WTC11 (cell line): ENCODE data around the gene SF3B2. TPM values are rescaled to one million over a fixed set of nuclear protein-coding genes. Genes with fewer than 3 reads are reported as not detected.
"Not testable (repeated sequence)": the region's sequence is repeated elsewhere in the genome, so short reads cannot be mapped to it uniquely, and the experiment has no call there.

Source experiments
- ATAC-seq: fragments of 200-7000 bp; cut with Tn5 transposase; 2 replicates; pipeline ENCODE4 v1.10.0; 2021; ENCODE audit warnings: mild to moderate bottlenecking, moderate library complexity
- CTCF ChIA-PET: fragments of 300-600 bp; sonication (Branson Sonifier 250); formaldehyde crosslinking; loops from one replicate; lab custom pipeline; 2021; ENCODE audit warnings: antibody characterized with exemption; lab: Charles Lee
- POLR2A ChIA-PET: fragments of 350-600 bp; sonication (Branson Sonifier 250); formaldehyde crosslinking; loops from one replicate; lab custom pipeline; 2021; ENCODE audit warnings: antibody characterized with exemption; lab: Charles Lee
- DNase-seq: peaks from one replicate; pipeline ENCODE4 v3.0.0; 2021; ENCODE audit warnings: low spot score
- H3K27ac Mint-ChIP-seq: 2 replicates; pipeline ENCODE4 v1.8.0; 2021; ENCODE audit warnings: mixed read lengths
- H3K27me3 Mint-ChIP-seq: 2 replicates; pipeline ENCODE4 v1.8.0; 2021; ENCODE audit warnings: low read depth, mild to moderate bottlenecking, moderate library complexity, mixed read lengths
- H3K36me3 Mint-ChIP-seq: 2 replicates; pipeline ENCODE4 v1.8.0; 2021; ENCODE audit warnings: mixed read lengths
- H3K4me1 Mint-ChIP-seq: 2 replicates; pipeline ENCODE4 v1.8.0; 2022; ENCODE audit warnings: mixed read lengths
- H3K4me3 Mint-ChIP-seq: 2 replicates; pipeline ENCODE4 v1.8.0; 2021; ENCODE audit warnings: mild to moderate bottlenecking, moderate library complexity, mixed read lengths
- H3K9me3 Mint-ChIP-seq: 2 replicates; pipeline ENCODE4 v1.8.0; 2021; ENCODE audit warnings: mixed read lengths
- EMX1 ChIP-seq: fragments of 250-450 bp; sonication (Bioruptor Pico); IDR thresholded peaks from 2 replicates; pipeline ENCODE4 v1.8.0; 2021; ENCODE audit warnings: mild to moderate bottlenecking
- GTF2I ChIP-seq: fragments of 250-450 bp; sonication (Bioruptor Pico); conservative IDR thresholded peaks from 2 replicates; pipeline ENCODE4 v1.4.0; 2021; ENCODE audit warnings: mild to moderate bottlenecking
- HMGA2 ChIP-seq: fragments of 250-450 bp; sonication (Bioruptor Pico); IDR thresholded peaks from 2 replicates; pipeline ENCODE4 v1.4.0; 2021; ENCODE audit warnings: mild to moderate bottlenecking, moderate library complexity
- IRF2 ChIP-seq: sonication (generic); formaldehyde crosslinking; IDR thresholded peaks from 2 replicates; pipeline ENCODE4 v1.8.0; 2022; ENCODE audit warnings: low read depth, missing genetic modification reagents, borderline replicate concordance
- MXD4 ChIP-seq: fragments of 250-450 bp; sonication (Bioruptor Pico); IDR thresholded peaks from 2 replicates; pipeline ENCODE4 v1.8.0; 2021; ENCODE audit warnings: mild to moderate bottlenecking, moderate library complexity, borderline replicate concordance
- NFATC4 ChIP-seq: fragments of 250-450 bp; sonication (Bioruptor Pico); IDR thresholded peaks from 2 replicates; pipeline ENCODE4 v1.9.0; 2021; ENCODE audit warnings: mild to moderate bottlenecking
- NFYB ChIP-seq: sonication (generic); formaldehyde crosslinking; conservative IDR thresholded peaks from 2 replicates; pipeline ENCODE4 v1.8.0; 2022; ENCODE audit warnings: low read depth, missing genetic modification reagents
- NR1H2 ChIP-seq: sonication (generic); formaldehyde crosslinking; IDR thresholded peaks from 2 replicates; pipeline ENCODE4 v1.9.0; 2021; ENCODE audit warnings: mild to moderate bottlenecking, moderate library complexity, missing genetic modification reagents
- TCF7 ChIP-seq: sonication (generic); formaldehyde crosslinking; IDR thresholded peaks from 2 replicates; pipeline ENCODE4 v1.8.0; 2022; ENCODE audit warnings: mild to moderate bottlenecking, low read depth, missing genetic modification reagents, moderate library complexity
- TEAD4 ChIP-seq: sonication (generic); formaldehyde crosslinking; IDR thresholded peaks from 2 replicates; pipeline ENCODE4 v1.8.0; 2022; ENCODE audit warnings: mild to moderate bottlenecking, missing genetic modification reagents
- TP53 ChIP-seq: sonication (generic); formaldehyde crosslinking; IDR thresholded peaks from 2 replicates; pipeline ENCODE4 v1.8.1; 2023; ENCODE audit warnings: mild to moderate bottlenecking, missing genetic modification reagents
- ZBTB21 ChIP-seq: sonication (generic); formaldehyde crosslinking; IDR thresholded peaks from 2 replicates; pipeline ENCODE4 v1.8.1; 2023; ENCODE audit warnings: mild to moderate bottlenecking, missing genetic modification reagents, borderline replicate concordance
- ZNF219 ChIP-seq: sonication (generic); formaldehyde crosslinking; IDR thresholded peaks from 2 replicates; pipeline ENCODE4 v1.8.0; 2023; ENCODE audit warnings: missing genetic modification reagents, mild to moderate bottlenecking, borderline replicate concordance
- ZNF263 ChIP-seq: sonication (generic); formaldehyde crosslinking; IDR thresholded peaks from 2 replicates; pipeline ENCODE4 v1.8.1; 2022; ENCODE audit warnings: low read depth, mild to moderate bottlenecking, moderate library complexity, missing genetic modification reagents
- ZNF416 ChIP-seq: fragments of 250-450 bp; sonication (Bioruptor Pico); IDR thresholded peaks from 2 replicates; pipeline ENCODE4 v1.9.0; 2021; ENCODE audit warnings: mild to moderate bottlenecking, inconsistent platforms
- ZNF423 ChIP-seq: fragments of 250-450 bp; sonication (Bioruptor Pico); IDR thresholded peaks from 2 replicates; pipeline ENCODE4 v2.1.2; 2022; ENCODE audit warnings: mild to moderate bottlenecking, moderate library complexity
- total RNA-seq: library from RNA; stranded (reverse); gene quantifications from 3 replicates; pipeline ENCODE4 v1.2.3, GENCODE V29; 2021
- TF ChIP-seq, protein P1 (sequence below): sonication (generic); formaldehyde crosslinking; IDR thresholded peaks from 2 replicates; pipeline ENCODE4 v1.8.0; 2022; ENCODE audit warnings: mild to moderate bottlenecking, missing genetic modification reagents
- TF ChIP-seq, protein P2 (sequence below): fragments of 200-600 bp; IDR thresholded peaks from 2 replicates; pipeline ENCODE4 v1.8.0; 2022; ENCODE audit warnings: antibody characterized with exemption
- TF ChIP-seq, protein P3 (sequence below): sonication (generic); formaldehyde crosslinking; IDR thresholded peaks from 2 replicates; pipeline ENCODE4 v1.8.1; 2023; ENCODE audit warnings: mild to moderate bottlenecking, missing genetic modification reagents
- TF ChIP-seq, protein P4 (sequence below): fragments of 250-450 bp; sonication (Bioruptor Pico); IDR thresholded peaks from 2 replicates; pipeline ENCODE4 v1.9.0; 2021; ENCODE audit warnings: mild to moderate bottlenecking
- TF ChIP-seq, protein P5 (sequence below): fragments of 250-450 bp; sonication (Bioruptor Pico); conservative IDR thresholded peaks from 2 replicates; pipeline ENCODE4 v1.9.0; 2021; ENCODE audit warnings: mild to moderate bottlenecking

The SF3B2 gene
- total RNA-seq, 1 experiment from 2014 or later, result 295 TPM

DNA sequence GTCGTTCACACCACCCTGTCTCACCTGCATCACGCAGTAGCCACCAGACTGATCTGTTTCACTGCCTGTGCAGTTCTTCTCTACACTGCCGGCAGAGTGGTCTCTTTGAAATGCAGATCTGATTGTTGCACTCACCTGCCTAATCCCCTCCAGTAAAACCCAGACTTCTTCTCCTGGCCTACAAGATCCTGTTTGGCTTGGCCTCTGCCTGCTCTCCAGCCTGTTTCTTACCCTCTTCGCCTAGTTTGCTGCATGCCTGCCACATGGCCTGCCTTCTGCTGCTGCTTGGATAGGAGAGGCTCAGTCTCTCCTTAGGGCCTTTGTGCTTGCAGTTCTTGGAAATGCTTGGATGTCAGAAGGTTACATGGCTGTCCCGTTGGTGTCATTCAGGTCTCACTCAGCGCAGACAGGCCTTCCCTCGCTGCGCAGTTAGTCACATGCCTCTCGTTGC, 59.9 kb downstream of the SF3B2 start:
- Mint-ChIP-seq H3K36me3 (no peaks in the 10 kb centered on the region), H3K4me1 (peaks cover 46% of the 10 kb centered on the region), H3K4me3 (peak overlapping the region; percentile 14; the same call in 1 of the 2 replicates), H3K27ac (peak overlapping the region; percentile 69), H3K9me3 (no peaks in the 10 kb centered on the region), H3K27me3 (no peaks in the 10 kb centered on the region)
- CTCF ChIA-PET, result no interaction called here
- DNase-seq (peak; percentile 30), ATAC-seq (peak; percentile 80)
- TF ChIP-seq ZNF423 (CRISPR knock-in tag) (peak; percentile 0; the same call in 1 of the 2 replicates), MXD4 (CRISPR knock-in tag) (no peak), HMGA2 (CRISPR knock-in tag) (no peak), GTF2I (CRISPR knock-in tag) (peak; percentile 39; the same call in 1 of the 2 replicates)
- TF ChIP-seq, protein P1, sequence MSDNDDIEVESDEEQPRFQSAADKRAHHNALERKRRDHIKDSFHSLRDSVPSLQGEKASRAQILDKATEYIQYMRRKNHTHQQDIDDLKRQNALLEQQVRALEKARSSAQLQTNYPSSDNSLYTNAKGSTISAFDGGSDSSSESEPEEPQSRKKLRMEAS, result peak; percentile 64; the same call in 1 of the 2 replicates
- TF ChIP-seq, all 79 proteins: peak for 3
- POLR2A ChIA-PET, result no interaction called here

DNA sequence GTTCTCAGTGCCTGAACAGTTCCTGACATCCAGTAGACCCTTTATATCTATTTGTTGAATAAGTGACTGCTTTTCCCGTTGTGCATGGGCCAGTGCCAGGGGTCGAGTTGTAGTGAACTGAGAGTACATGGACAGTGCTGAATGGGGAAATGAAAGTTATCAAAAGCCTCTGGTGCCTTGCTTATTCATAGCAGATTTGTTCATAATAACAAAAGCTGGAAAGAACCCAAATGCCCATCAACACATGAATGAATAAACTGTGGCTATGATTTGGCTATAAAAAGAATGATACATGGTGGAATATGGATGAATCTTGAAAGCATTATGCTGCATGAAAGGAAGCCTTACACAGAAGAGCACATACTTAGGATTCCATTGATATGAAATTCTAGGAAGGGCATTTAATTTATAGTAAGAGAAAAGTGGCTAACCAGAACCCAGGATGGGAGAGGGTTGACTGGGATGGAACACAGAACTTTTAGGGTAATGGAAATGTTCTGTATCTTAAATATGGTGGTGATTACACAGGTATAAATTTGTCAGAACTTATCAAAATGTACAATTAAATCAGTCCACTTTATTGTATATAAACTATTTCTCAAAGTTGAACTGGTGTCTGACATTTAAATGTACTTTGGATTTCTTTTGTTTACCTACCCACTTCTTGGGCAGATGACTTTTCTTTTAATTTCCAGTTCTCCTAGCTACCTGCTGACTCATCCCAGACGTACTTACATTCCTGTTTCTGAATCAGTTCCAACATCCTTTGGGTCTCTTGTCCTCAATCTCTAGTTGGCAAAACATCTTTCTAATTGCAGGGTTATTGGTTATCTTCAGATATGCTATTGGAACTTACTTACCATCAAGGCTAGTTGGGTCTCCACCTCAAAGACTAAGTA, 60.7 kb downstream of the SF3B2 start:
- CTCF ChIA-PET, result interaction anchor here (1.0 kb wide), 1 partner anchor 44 kb away, joined by 3 read pairs; no protein-coding TSS in a partner anchor
- H3K9me3 Mint-ChIP-seq, result no peaks in the 10 kb centered on the region
- H3K4me1 Mint-ChIP-seq, result peaks cover 40% of the 10 kb centered on the region
- H3K4me3 Mint-ChIP-seq, result no peak overlapping the region
- H3K27me3 Mint-ChIP-seq, result no peaks in the 10 kb centered on the region
- 0 out of 2 replicates have a peak overlapping the region, but pooled peaks have one; percentile 20 for H3K27ac Mint-ChIP-seq
- POLR2A ChIA-PET, result no interaction called here
- TF ChIP-seq ZNF263 (CRISPR knock-in tag) (no peak), NR1H2 (CRISPR knock-in tag) (no peak), TP53 (CRISPR knock-in tag) (no peak), NFYB (CRISPR knock-in tag) (no peak), EMX1 (CRISPR knock-in tag) (no peak), IRF2 (CRISPR knock-in tag) (no peak), NFATC4 (CRISPR knock-in tag) (no peak), TCF7 (CRISPR knock-in tag) (no peak), ZNF219 (CRISPR knock-in tag) (no peak), TEAD4 (CRISPR knock-in tag) (no peak), ZNF416 (CRISPR knock-in tag) (no peak), ZBTB21 (CRISPR knock-in tag) (no peak)
- TF ChIP-seq, protein P2, sequence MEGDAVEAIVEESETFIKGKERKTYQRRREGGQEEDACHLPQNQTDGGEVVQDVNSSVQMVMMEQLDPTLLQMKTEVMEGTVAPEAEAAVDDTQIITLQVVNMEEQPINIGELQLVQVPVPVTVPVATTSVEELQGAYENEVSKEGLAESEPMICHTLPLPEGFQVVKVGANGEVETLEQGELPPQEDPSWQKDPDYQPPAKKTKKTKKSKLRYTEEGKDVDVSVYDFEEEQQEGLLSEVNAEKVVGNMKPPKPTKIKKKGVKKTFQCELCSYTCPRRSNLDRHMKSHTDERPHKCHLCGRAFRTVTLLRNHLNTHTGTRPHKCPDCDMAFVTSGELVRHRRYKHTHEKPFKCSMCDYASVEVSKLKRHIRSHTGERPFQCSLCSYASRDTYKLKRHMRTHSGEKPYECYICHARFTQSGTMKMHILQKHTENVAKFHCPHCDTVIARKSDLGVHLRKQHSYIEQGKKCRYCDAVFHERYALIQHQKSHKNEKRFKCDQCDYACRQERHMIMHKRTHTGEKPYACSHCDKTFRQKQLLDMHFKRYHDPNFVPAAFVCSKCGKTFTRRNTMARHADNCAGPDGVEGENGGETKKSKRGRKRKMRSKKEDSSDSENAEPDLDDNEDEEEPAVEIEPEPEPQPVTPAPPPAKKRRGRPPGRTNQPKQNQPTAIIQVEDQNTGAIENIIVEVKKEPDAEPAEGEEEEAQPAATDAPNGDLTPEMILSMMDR, result no peak
- TF ChIP-seq, protein P3, sequence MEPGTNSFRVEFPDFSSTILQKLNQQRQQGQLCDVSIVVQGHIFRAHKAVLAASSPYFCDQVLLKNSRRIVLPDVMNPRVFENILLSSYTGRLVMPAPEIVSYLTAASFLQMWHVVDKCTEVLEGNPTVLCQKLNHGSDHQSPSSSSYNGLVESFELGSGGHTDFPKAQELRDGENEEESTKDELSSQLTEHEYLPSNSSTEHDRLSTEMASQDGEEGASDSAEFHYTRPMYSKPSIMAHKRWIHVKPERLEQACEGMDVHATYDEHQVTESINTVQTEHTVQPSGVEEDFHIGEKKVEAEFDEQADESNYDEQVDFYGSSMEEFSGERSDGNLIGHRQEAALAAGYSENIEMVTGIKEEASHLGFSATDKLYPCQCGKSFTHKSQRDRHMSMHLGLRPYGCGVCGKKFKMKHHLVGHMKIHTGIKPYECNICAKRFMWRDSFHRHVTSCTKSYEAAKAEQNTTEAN (CRISPR knock-in tag), result no peak
- TF ChIP-seq, protein P4, sequence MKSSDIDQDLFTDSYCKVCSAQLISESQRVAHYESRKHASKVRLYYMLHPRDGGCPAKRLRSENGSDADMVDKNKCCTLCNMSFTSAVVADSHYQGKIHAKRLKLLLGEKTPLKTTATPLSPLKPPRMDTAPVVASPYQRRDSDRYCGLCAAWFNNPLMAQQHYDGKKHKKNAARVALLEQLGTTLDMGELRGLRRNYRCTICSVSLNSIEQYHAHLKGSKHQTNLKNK (CRISPR knock-in tag), result no peak
- TF ChIP-seq, protein P5, sequence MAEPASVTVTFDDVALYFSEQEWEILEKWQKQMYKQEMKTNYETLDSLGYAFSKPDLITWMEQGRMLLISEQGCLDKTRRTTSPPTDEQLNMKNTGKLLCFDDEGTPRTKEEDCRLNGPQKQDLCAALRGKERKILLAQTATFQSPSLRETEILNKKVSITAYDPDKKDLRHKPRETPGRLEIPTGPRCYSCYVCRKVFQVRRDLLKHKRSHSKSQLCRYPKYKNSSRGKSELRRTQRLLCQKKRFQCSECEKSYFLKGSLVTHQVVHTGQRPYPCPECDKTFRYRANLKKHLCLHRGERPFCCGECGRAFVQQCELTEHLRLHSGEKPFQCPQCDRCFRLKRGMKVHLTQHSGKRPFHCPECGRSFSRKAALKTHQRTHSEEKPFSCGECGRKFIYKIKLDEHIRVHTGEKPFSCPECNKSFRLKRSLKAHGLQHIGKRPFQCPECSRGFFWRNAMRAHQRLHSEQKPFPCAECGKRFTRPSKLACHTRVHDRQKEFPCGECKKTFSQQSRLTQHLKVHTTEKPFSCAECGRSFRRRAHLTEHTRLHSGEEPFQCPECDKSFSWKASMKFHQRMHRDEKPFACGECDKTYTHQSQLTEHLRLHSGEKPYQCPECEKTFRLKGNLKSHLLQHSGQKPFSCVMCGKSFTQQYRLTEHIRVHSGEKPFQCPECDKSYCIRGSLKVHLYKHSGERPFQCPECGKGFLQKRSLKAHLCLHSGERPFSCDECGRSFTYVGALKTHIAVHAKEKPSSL (CRISPR knock-in tag), result no peak
- DNase-seq (no peak), ATAC-seq (no peak)
- no peaks in the 10 kb centered on the region for H3K36me3 Mint-ChIP-seq

DNA sequence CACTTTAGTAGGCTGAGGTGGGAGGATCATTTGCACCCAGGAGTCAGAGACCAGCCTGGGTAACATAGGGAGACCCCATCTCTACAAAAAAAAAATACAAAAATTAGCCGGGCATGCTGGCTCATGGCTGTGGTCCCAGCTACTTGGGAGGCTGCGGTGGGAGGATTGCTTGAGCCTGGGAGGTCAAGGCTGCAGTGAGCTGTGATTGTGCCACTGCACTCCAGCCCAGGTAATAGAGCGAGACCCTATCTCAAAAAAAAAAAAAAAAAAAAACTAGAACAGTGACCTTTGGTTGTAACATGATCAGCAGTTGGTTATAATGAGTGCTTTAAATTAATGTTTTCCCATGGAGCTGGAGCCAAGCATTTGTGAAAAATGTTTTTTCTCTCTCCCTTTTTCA, 62.8 kb downstream of the SF3B2 start:
- DNase-seq, H3K27me3 Mint-ChIP-seq, H3K4me3 Mint-ChIP-seq, POLR2A ChIA-PET, H3K36me3 Mint-ChIP-seq, H3K9me3 Mint-ChIP-seq, ATAC-seq: not testable (repeated sequence)
- H3K27ac Mint-ChIP-seq, result 0 out of 2 replicates have a peak overlapping the region, but pooled peaks have one; percentile 7
- CTCF ChIA-PET, result interaction anchor here (0.6 to 1.5 kb wide), 3 partner anchors 19 to 71 kb away, joined by 3 to 4 read pairs (median 4); no protein-coding TSS in a partner anchor
- H3K4me1 Mint-ChIP-seq, result peaks cover 53% of the 10 kb centered on the region
